CD4-positive, alpha-beta T cell treated with Interleukin-15 for 1 hour (primary cell): ENCODE data around the gene TTC22.

Source experiments
- DNase-seq: peaks from one replicate; pipeline ENCODE4 v3.0.0-alpha.2; 2020

The TTC22 gene

GRCh38 chr1:54745274-54745673 is 55.8 kb downstream of the TTC22 start:
- DNase-seq = no peak

GRCh38 chr1:54744696-54745095 is 56.4 kb downstream of the TTC22 start:
- DNase-seq = no peak

- no peak for DNase-seq
Observed at GRCh38 chr1:54743416-54744226, 57.5 kb downstream of the TTC22 start.

- DNase-seq = no peak
Observed at GRCh38 chr1:54742282-54742681, 58.8 kb downstream of the TTC22 start.

GRCh38 chr1:54741531-54741930 is 59.6 kb downstream of the TTC22 start:
- DNase-seq = no peak

- no peak for DNase-seq
Observed at GRCh38 chr1:54738244-54738643, 62.9 kb downstream of the TTC22 start.

- no peak for DNase-seq
Observed at GRCh38 chr1:54736685-54737084, 64.4 kb downstream of the TTC22 start.
